ENCODE measurements around the gene WBP11.
A peak's percentile ranks its signal among the peaks of the same experiment; 100 is the strongest.

WBP11 gene

GRCh38 chr12:14802721-14803010, 612 bp downstream of the WBP11 start:
- Histone ChIP-seq H2AFZ (ENCODE audit: low read length) (no peak overlapping the region), H3K27me3 (ENCODE audit: insufficient read depth, low read length) (no peaks in the 10 kb centered on the region), H3K9ac (ENCODE audit: low read length) (peak overlapping the region; percentile 78), H3K9me2 (ENCODE audit: low read depth, low read length) (no peaks in the 10 kb centered on the region), H3K4me1 (ENCODE audit: insufficient read depth, low read length, severe bottlenecking) (peaks cover 32% of the 10 kb centered on the region), H3K36me3 (ENCODE audit: insufficient read depth, low read length) (peaks cover 29% of the 10 kb centered on the region), H3K27ac (ENCODE audit: low read depth, low read length, poor library complexity, severe bottlenecking) (peak overlapping the region; percentile 54), H3F3A (ENCODE audit: insufficient read depth, low read length) (no peaks in the 10 kb centered on the region), H3K4me2 (ENCODE audit: low read length) (peak overlapping the region; percentile 91), H3K4me3 (ENCODE audit: low read depth, low read length, poor library complexity, severe bottlenecking) (peak overlapping the region; percentile 76), H4K20me1 (ENCODE audit: insufficient read depth, low read length) (no peaks in the 10 kb centered on the region), H3K9me3 (ENCODE audit: low read length) (no peaks in the 10 kb centered on the region), H3K79me2 (ENCODE audit: insufficient read depth, low read length) (peaks cover 46% of the 10 kb centered on the region)
- no peak for TF ChIP-seq EZH2 (IDR thresholded peaks at IDR 0.05; ENCODE audit: borderline replicate concordance, low read length)
- no peak for TF ChIP-seq CTCF (IDR thresholded peaks at IDR 0.05; ENCODE audit: low read length)

- no peak overlapping the region for H3K27ac ChIP-seq (ENCODE audit: low read depth, low read length, poor library complexity, severe bottlenecking)
- peaks cover 33% of the 10 kb centered on the region for H3K36me3 ChIP-seq (ENCODE audit: insufficient read depth, low read length)
- H3K27me3 ChIP-seq (ENCODE audit: insufficient read depth, low read length): no peaks in the 10 kb centered on the region
- peak overlapping the region; percentile 91 for H3K4me2 ChIP-seq (ENCODE audit: low read length)
- no peaks in the 10 kb centered on the region for H3K9me3 ChIP-seq (ENCODE audit: low read length)
- H3K4me3 ChIP-seq (ENCODE audit: low read depth, low read length, poor library complexity, severe bottlenecking): peak overlapping the region; percentile 76
- no peaks in the 10 kb centered on the region for H4K20me1 ChIP-seq (ENCODE audit: insufficient read depth, low read length)
- no peaks in the 10 kb centered on the region for H3K9me2 ChIP-seq (ENCODE audit: low read depth, low read length)
- H3K9ac ChIP-seq (ENCODE audit: low read length): peak overlapping the region; percentile 78
- TF ChIP-seq CTCF (IDR thresholded peaks at IDR 0.05; ENCODE audit: low read length) (no peak), EZH2 (IDR thresholded peaks at IDR 0.05; ENCODE audit: borderline replicate concordance, low read length) (no peak)
- H2AFZ ChIP-seq (ENCODE audit: low read length): no peak overlapping the region
- no peaks in the 10 kb centered on the region for H3F3A ChIP-seq (ENCODE audit: insufficient read depth, low read length)
- peaks cover 32% of the 10 kb centered on the region for H3K4me1 ChIP-seq (ENCODE audit: insufficient read depth, low read length, severe bottlenecking)
- H3K79me2 ChIP-seq (ENCODE audit: insufficient read depth, low read length): peaks cover 46% of the 10 kb centered on the region
Observed at GRCh38 chr12:14802247-14802646, 1.0 kb downstream of the WBP11 start.

GRCh38 chr12:14795028-14795448, 8.2 kb downstream of the WBP11 start:
- Histone ChIP-seq H3K9me2 (ENCODE audit: low read depth, low read length) (no peaks in the 10 kb centered on the region), H3F3A (ENCODE audit: insufficient read depth, low read length) (no peaks in the 10 kb centered on the region), H3K27me3 (ENCODE audit: insufficient read depth, low read length) (no peaks in the 10 kb centered on the region), H3K9me3 (ENCODE audit: low read length) (no peaks in the 10 kb centered on the region), H4K20me1 (ENCODE audit: insufficient read depth, low read length) (no peaks in the 10 kb centered on the region), H3K4me2 (ENCODE audit: low read length) (no peak overlapping the region), H3K27ac (ENCODE audit: low read depth, low read length, poor library complexity, severe bottlenecking) (no peak overlapping the region), H3K36me3 (ENCODE audit: insufficient read depth, low read length) (peaks cover 92% of the 10 kb centered on the region), H3K4me1 (ENCODE audit: insufficient read depth, low read length, severe bottlenecking) (no peaks in the 10 kb centered on the region), H2AFZ (ENCODE audit: low read length) (no peak overlapping the region), H3K9ac (ENCODE audit: low read length) (no peak overlapping the region), H3K4me3 (ENCODE audit: low read depth, low read length, poor library complexity, severe bottlenecking) (no peak overlapping the region), H3K79me2 (ENCODE audit: insufficient read depth, low read length) (peaks cover 6% of the 10 kb centered on the region; the same call in 1 of the 2 replicates)
- TF ChIP-seq CTCF (IDR thresholded peaks at IDR 0.05; ENCODE audit: low read length): no peak
- TF ChIP-seq EZH2 (IDR thresholded peaks at IDR 0.05; ENCODE audit: borderline replicate concordance, low read length): no peak

Data from OCI-LY1 (cell line).